NCI-H2227 (cell line): ENCODE measurements around the gene BCL2L15.

ENCODE experiments used
- DNase-seq: peaks from one replicate; lab custom pipeline; 2025; ENCODE audit not compliant: unreplicated experiment; lab: John Stamatoyannopoulos, UW

The BCL2L15 gene

GRCh38 chr1:113887402-113888175, at the start of gene BCL2L15:
Gene BCL2L15 (minus strand): TSS chr1:113887581. CDS start chr1:113887375, 206 bp downstream.
- no peak for DNase-seq

GRCh38 chr1:113937146-113937545, 49.8 kb upstream of the BCL2L15 start:
- DNase-seq, result no peak

GRCh38 chr1:113935970-113936369, 48.6 kb upstream of the BCL2L15 start:
- DNase-seq, result no peak

- no peak for DNase-seq
These were observed 47.8 kb upstream of the BCL2L15 start for GRCh38 chr1:113935176-113935575.

- DNase-seq, result no peak
These were observed 47.2 kb upstream of the BCL2L15 start for GRCh38 chr1:113934511-113935055.

- DNase-seq, result no peak
These were observed 46.6 kb upstream of the BCL2L15 start for GRCh38 chr1:113934006-113934405.

- DNase-seq, result no peak
These were observed 44.1 kb upstream of the BCL2L15 start for GRCh38 chr1:113931451-113931851.

GRCh38 chr1:113930499-113931161, 43.2 kb upstream of the BCL2L15 start:
- DNase-seq, result peak; percentile 86

- DNase-seq, result peak; percentile 60
These were observed 42.5 kb upstream of the BCL2L15 start for GRCh38 chr1:113929750-113930498.

- DNase-seq, result peak; percentile 96
These were observed 41.8 kb upstream of the BCL2L15 start, which contains the start of gene HIPK1 for GRCh38 chr1:113928941-113929749. Gene HIPK1 (plus strand): TSS chr1:113929324.

- no peak for DNase-seq
These were observed 41.0 kb upstream of the BCL2L15 start for GRCh38 chr1:113928187-113928930.

- no peak for DNase-seq
These were observed 37.1 kb upstream of the BCL2L15 start for GRCh38 chr1:113924473-113924872.

GRCh38 chr1:113922957-113923356, 35.6 kb upstream of the BCL2L15 start:
- no peak for DNase-seq

GRCh38 chr1:113918243-113918642, 30.9 kb upstream of the BCL2L15 start:
- DNase-seq, result peak; percentile 44

GRCh38 chr1:113917400-113918082, 30.2 kb upstream of the BCL2L15 start:
- no peak for DNase-seq

GRCh38 chr1:113916974-113917373, 29.6 kb upstream of the BCL2L15 start:
- DNase-seq, result no peak

- DNase-seq, result no peak
These were observed 26.7 kb upstream of the BCL2L15 start for GRCh38 chr1:113913887-113914664.

- no peak for DNase-seq
These were observed 25.9 kb upstream of the BCL2L15 start for GRCh38 chr1:113913312-113913668.
